IPS-20b (cell line): ENCODE data around the gene HECW1.
"Not testable (repeated sequence)": the region's sequence is repeated elsewhere in the genome, so short reads cannot be mapped to it uniquely, and the experiment has no call there.

Experiments used
- H3K27ac ChIP-seq: one replicate; pipeline ENCODE4 v1.5.1; 2013; ENCODE audit warnings: low read length
- H3K27me3 ChIP-seq: 2 replicates; pipeline ENCODE4 v1.6.1; 2013; ENCODE audit warnings: mild to moderate bottlenecking, low read length, inconsistent platforms; ENCODE audit not compliant: insufficient read depth
- H3K36me3 ChIP-seq: 2 replicates; pipeline ENCODE4 v1.6.1; 2013; ENCODE audit warnings: low read depth, mild to moderate bottlenecking, inconsistent platforms, low read length, moderate library complexity; ENCODE audit not compliant: insufficient read depth
- H3K4me1 ChIP-seq: 2 replicates; pipeline ENCODE4 v1.6.1; 2013; ENCODE audit warnings: mild to moderate bottlenecking, control low read depth, inconsistent platforms, low read length, moderate library complexity; ENCODE audit not compliant: insufficient read depth
- H3K4me3 ChIP-seq: 2 replicates; pipeline ENCODE4 v1.5.1; 2013; ENCODE audit warnings: mild to moderate bottlenecking, low read length, inconsistent platforms
- H3K9ac ChIP-seq: 2 replicates; pipeline ENCODE4 v1.6.1; 2013; ENCODE audit warnings: low read depth, mild to moderate bottlenecking, inconsistent platforms, low read length, moderate library complexity
- H3K9me3 ChIP-seq: 2 replicates; pipeline ENCODE4 v1.6.1; 2013; ENCODE audit warnings: mild to moderate bottlenecking, low read depth, low read length, inconsistent platforms; ENCODE audit not compliant: insufficient read depth

Gene HECW1

DNA sequence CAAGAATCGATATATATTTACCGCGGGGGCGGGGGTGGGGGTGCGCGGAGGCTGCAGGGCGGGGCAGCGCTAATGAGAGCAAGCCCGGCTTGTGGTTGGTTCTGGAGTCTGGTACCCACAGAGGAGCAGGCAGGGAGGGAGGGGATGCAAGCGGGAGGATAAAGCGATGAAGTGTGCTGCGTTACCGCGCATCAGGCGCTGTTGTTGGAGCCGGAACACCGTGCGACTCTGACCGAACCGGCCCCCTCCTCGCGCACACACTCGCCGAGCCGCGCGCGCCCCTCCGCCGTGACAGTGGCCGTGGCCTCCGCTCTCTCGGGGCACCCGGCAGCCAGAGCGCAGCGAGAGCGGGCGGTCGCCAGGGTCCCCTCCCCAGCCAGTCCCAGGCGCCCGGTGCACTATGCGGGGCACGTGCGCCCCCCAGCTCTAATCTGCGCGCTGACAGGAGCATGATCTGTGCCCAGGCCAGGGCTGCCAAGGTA lies at the start of gene HECW1:
TSS of gene HECW1 (plus strand) at position 189 of the 482 bp plus-strand sequence. CDS start 131,259 bp downstream, outside the sequence.
- H3K4me3 ChIP-seq: peak within 1 kb of the TSS; percentile 76
- H3K4me1 ChIP-seq: peaks cover 22% of the 10 kb centered on the region
- H3K36me3 ChIP-seq: no peaks in the 10 kb centered on the region
- H3K27ac ChIP-seq: no peak within 1 kb of the TSS
- peak within 1 kb of the TSS; percentile 64; the same call in 1 of the 2 replicates for H3K9ac ChIP-seq
- H3K27me3 ChIP-seq: peaks cover 48% of the 10 kb centered on the region
- H3K9me3 ChIP-seq: no peaks in the 10 kb centered on the region

DNA sequence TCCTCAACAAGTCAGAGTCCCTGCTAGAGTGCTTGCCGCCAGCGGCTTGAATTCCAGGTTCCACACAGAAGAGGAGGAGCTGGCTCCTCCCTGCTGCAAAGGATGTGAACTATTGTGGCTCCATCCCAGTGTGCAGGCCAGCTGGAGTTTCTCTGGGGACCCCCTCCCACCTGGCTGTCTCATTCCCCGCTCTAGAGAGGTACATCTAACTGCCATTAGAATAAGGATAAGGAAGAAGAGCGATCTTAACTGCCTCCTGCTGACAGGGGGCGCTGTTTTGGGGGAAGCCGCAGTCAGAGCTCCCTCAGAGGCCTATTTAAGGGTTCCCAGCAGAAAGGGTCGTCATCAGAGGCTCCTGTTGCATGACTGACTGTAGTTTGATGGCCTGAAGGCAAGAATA lies 40.8 kb upstream of the HECW1 start:
- Histone ChIP-seq H3K9ac (peak overlapping the region; percentile 36; the same call in 1 of the 2 replicates), H3K4me3 (no peak overlapping the region), H3K4me1 (peaks cover 11% of the 10 kb centered on the region; the same call in 1 of the 2 replicates), H3K27ac (no peak overlapping the region), H3K9me3 (no peaks in the 10 kb centered on the region), H3K36me3 (no peaks in the 10 kb centered on the region), H3K27me3 (no peaks in the 10 kb centered on the region)

DNA sequence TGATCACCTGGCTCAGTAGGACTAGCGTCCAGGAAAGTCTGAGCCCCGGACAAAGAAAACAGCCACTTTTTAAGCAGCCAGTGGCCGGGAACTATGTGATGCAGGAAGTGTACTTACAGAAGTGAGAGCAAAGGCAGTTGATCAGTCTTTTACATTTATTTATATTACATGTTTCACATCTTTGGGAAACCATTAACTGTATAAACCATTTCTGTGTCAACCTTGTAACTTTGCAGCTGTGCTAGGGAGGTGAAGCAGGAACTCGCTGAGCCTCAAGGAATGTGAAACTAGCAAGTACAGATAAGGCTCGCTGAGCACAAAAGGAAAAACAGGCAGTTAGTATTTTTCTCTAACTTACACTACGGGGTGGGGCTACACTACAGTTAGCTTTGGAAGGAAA lies 39.9 kb upstream of the HECW1 start:
- no peak overlapping the region for H3K9ac ChIP-seq
- H3K27ac ChIP-seq: no peak overlapping the region
- no peak overlapping the region for H3K4me3 ChIP-seq

DNA sequence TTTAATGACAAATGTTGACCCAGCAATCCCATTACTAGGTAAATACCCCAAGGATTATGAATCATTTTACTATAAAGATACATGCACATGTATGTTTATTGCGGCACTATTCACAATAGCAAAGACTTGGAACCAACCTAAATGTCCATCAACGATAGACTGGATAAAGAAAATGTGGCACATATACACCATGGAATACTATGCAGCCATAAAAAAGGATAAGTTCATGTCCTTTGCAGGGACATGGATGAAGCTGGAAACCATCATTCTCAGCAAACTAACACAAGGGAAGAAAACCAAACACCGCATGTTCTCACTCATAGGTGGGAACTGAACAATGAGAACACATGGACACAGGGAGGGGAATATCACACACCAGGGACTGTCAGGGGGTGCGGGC lies 38.6 kb upstream of the HECW1 start:
- not testable (repeated sequence) for H3K4me3 ChIP-seq, H3K27ac ChIP-seq, H3K9me3 ChIP-seq, H3K36me3 ChIP-seq, H3K27me3 ChIP-seq, H3K9ac ChIP-seq
- peaks cover 31% of the 10 kb centered on the region; the same call in 1 of the 2 replicates for H3K4me1 ChIP-seq

More for the DNA sequence above, 39.9 kb upstream of the HECW1 start:
- Histone ChIP-seq H3K36me3 (no peaks in the 10 kb centered on the region), H3K4me1 (peaks cover 18% of the 10 kb centered on the region; the same call in 1 of the 2 replicates), H3K9me3 (no peaks in the 10 kb centered on the region), H3K27me3 (no peaks in the 10 kb centered on the region)

DNA sequence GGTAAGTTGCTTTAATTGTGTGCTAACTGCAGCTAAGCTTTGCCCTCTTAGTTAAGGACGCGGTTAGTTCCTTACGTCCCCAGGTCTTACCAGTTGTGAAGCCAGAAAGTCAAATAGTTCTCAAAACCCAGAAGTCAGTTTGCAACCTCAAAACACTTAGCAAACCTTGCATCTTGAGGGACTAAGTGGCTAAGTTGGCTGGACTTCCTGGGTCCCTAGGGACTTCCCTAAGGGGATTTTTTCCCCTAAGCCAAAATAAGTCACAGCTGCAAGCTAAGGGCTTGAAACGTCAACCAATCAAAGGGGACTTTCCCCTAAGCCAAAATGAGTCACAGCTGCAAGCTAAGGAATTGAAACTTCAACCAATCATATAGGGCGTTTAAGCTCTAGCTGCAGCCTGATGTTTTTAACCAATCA lies 36.2 kb upstream of the HECW1 start:
- no peaks in the 10 kb centered on the region for H3K27me3 ChIP-seq
- no peaks in the 10 kb centered on the region for H3K9me3 ChIP-seq
- no peak overlapping the region for H3K4me3 ChIP-seq
- peaks cover 31% of the 10 kb centered on the region; the same call in 1 of the 2 replicates for H3K4me1 ChIP-seq
- no peak overlapping the region for H3K9ac ChIP-seq
- no peaks in the 10 kb centered on the region for H3K36me3 ChIP-seq
- H3K27ac ChIP-seq: no peak overlapping the region

DNA sequence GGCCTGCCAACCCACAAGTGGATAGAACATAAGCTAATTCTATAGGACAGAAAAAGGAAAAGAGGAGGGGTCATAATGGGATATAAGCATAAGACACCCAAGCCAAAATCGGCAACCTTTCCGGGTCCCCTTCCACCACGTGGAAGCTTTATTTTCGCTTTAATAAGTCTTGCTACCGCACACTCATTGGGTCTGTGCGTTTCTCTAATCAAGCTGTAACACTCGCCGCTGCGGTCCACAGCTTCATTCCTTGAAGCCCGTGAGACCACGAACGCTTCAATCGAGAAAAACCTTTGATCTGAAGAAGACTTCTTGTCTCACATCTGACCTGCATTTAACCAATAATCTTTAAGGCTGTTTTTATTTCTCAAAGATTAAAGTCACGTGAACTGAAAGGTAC lies 35.8 kb upstream of the HECW1 start:
- H3K27ac ChIP-seq: no peak overlapping the region
- H3K4me1 ChIP-seq: peaks cover 27% of the 10 kb centered on the region; the same call in 1 of the 2 replicates
- no peaks in the 10 kb centered on the region for H3K9me3 ChIP-seq
- H3K27me3 ChIP-seq: no peaks in the 10 kb centered on the region
- no peak overlapping the region; the same call in 1 of the 2 replicates for H3K9ac ChIP-seq
- no peaks in the 10 kb centered on the region for H3K36me3 ChIP-seq
- H3K4me3 ChIP-seq: no peak overlapping the region

DNA sequence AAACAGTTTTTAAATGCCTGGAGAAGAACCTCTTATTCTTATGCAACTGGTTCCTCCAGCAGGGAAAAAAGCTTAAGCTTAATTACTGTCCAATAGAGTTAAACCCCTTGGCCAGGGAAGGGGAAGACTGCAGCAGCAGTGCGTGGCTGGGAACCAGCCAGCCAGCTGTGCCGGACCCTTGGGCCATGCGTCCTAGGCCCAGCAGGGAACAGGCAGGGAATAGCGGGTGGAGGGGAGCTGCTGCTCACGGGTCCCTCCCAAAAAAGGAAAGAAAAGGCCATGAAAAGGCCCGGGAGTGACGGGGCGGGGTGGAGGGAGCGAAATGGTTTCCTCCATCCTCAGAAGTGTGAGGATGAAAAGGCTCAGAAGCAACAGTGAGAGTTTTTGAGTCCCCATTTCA lies 35.2 kb upstream of the HECW1 start:
- peak overlapping the region; percentile 37; the same call in 1 of the 2 replicates for H3K4me3 ChIP-seq
- H3K27ac ChIP-seq: peak overlapping the region; percentile 46
- peaks cover 25% of the 10 kb centered on the region; the same call in 1 of the 2 replicates for H3K4me1 ChIP-seq
- no peaks in the 10 kb centered on the region for H3K9me3 ChIP-seq
- H3K27me3 ChIP-seq: no peaks in the 10 kb centered on the region
- H3K9ac ChIP-seq: peak overlapping the region; percentile 60; the same call in 1 of the 2 replicates
- no peaks in the 10 kb centered on the region for H3K36me3 ChIP-seq

DNA sequence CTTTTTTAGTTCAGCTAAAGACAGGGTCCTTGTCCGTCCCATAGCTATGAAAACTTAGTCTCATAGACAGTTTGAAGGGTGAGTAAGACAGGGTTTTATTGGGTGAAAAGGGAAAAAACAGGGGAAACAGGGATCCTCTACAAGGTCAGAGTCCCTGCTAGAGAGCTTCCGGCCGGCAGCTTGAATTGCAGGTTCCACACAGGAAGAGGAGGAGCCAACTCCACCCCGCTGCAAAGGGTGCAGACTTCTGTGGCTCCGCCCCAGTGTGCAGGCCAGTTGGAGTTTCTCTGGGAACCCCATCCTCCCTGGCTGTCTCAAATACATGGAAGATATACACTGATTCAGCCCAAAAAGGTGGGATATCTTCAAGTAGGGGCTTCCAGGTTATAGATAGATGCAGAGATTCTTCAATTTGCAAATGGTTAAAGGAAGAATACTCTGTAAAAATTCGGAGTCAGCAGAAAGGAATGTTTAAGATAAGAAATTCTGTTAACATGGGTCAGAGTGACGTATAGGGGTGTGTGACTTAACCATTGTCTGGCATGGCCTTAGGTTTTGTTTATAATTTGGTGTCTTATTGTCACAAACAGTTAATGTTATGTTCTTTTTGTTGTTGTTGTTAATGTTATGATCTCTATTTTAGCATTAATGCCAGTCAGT lies 34.6 kb upstream of the HECW1 start:
- H3K4me3 ChIP-seq: peak overlapping the region; percentile 37; the same call in 1 of the 2 replicates
- H3K27me3 ChIP-seq: no peaks in the 10 kb centered on the region
- H3K4me1 ChIP-seq: peaks cover 25% of the 10 kb centered on the region; the same call in 1 of the 2 replicates
- peak overlapping the region; percentile 60; the same call in 1 of the 2 replicates for H3K9ac ChIP-seq
- H3K9me3 ChIP-seq: no peaks in the 10 kb centered on the region
- H3K36me3 ChIP-seq: no peaks in the 10 kb centered on the region
- H3K27ac ChIP-seq: peak overlapping the region; percentile 46

DNA sequence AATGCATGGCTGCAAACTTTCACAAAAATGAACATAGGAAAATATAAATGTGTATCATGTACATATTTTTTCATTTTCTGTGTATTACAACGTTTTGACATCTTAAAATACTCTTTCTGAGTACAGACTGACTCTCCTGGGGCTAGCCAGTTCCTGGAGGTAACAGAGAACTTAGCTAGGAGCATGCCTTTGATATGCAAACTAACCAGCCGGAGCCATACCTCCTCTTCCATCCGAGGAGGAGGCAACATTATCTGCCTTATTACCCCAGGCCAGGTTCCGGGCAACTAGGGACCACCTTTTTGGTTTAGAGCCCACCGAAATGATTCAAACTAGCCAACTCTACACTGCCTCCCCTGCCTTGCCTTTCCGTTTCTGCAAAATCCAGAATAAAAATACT lies 33.7 kb upstream of the HECW1 start:
- Histone ChIP-seq H3K4me1 (peaks cover 25% of the 10 kb centered on the region; the same call in 1 of the 2 replicates), H3K4me3 (no peak overlapping the region)

DNA sequence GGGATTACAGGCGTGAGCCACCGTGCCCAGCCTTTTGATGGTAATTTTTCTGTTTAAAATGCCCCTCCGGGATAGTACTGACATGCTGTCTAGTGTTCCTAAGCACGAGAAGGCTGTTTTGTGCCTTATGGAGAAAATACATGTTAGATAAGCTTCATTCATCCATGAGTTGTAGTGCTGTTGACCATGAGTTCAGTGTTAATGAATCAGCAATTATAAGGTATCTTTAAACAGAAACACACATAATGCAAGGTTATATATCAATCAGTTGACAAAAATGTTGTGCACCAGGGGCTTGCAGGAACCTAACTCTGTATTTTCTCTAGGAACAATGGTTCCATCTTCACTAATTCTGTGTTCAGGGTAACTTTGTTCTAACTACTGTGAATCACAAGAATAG lies 30.8 kb upstream of the HECW1 start:
- H3K9ac ChIP-seq: no peak overlapping the region
- peaks cover 25% of the 10 kb centered on the region; the same call in 1 of the 2 replicates for H3K4me1 ChIP-seq
- H3K27ac ChIP-seq: no peak overlapping the region
- no peaks in the 10 kb centered on the region for H3K27me3 ChIP-seq
- H3K36me3 ChIP-seq: no peaks in the 10 kb centered on the region
- H3K9me3 ChIP-seq: no peaks in the 10 kb centered on the region
- no peak overlapping the region for H3K4me3 ChIP-seq

More for the DNA sequence above, 33.7 kb upstream of the HECW1 start:
- no peaks in the 10 kb centered on the region for H3K36me3 ChIP-seq
- H3K27me3 ChIP-seq: no peaks in the 10 kb centered on the region
- no peak overlapping the region for H3K9ac ChIP-seq
- H3K9me3 ChIP-seq: no peaks in the 10 kb centered on the region
- no peak overlapping the region for H3K27ac ChIP-seq

DNA sequence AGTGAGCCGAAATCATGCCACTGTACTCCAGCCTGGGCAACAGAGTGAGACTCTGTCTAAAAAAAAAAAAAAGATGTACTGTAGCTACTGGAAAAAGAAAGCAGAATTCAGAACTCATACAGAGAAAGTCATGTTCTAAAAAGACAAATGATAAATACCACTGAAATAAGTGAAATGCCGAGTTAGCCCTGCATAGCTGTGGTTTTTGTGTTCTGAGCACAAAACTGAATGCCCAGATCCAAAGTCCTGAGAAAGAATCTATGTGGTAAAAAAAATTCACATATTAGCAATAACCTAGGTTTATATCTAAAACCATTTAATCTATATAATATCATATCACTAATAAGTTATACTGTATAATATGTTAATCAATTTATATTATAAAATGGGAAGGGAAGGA lies 29.3 kb upstream of the HECW1 start:
- Histone ChIP-seq H3K4me3 (no peak overlapping the region), H3K36me3 (no peaks in the 10 kb centered on the region), H3K27ac (no peak overlapping the region), H3K9me3 (no peaks in the 10 kb centered on the region), H3K4me1 (peaks cover 12% of the 10 kb centered on the region; the same call in 1 of the 2 replicates), H3K9ac (no peak overlapping the region), H3K27me3 (no peaks in the 10 kb centered on the region)

DNA sequence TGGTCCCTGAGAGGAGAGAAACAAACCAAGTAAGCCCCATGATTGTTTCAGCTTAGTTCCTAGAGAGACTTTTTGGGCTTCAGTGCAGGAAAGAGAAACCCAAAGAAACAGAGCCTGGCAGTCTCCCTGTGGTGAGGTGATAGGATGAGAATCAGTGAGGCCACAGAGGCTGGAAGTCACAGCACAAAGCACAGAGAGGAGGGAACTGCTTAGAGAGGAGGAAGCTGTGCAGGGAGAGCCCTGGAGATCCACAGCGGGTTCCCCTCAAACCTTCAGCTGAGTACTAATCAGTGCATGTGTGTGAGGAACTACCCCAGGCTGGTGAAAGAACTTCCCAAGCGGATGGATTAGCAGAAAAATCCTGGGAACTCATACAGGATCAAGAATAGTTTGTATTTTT lies 27.4 kb upstream of the HECW1 start:
- Histone ChIP-seq H3K4me3 (no peak overlapping the region), H3K9me3 (no peaks in the 10 kb centered on the region), H3K27ac (no peak overlapping the region), H3K4me1 (no peaks in the 10 kb centered on the region), H3K27me3 (no peaks in the 10 kb centered on the region), H3K9ac (no peak overlapping the region), H3K36me3 (no peaks in the 10 kb centered on the region)
